ENCODE results near the gene MYRIP. TPM values are rescaled to one million over a fixed set of nuclear protein-coding genes. Genes with fewer than 3 reads are reported as not detected.

Gene MYRIP
- polyA plus RNA-seq, 1 experiment: not detected

GRCh38 chr3:39910826-39911464 is 101.5 kb downstream of the MYRIP start:
- H3K27ac ChIP-seq (ENCODE audit: low read depth, low read length): no peak overlapping the region
- POLR2A ChIA-PET: no interaction called here
- no peak for DNase-seq (ENCODE audit: low read depth, low spot score)
- H3K27me3 ChIP-seq (ENCODE audit: control insufficient read depth, insufficient read depth, low read length): no peaks in the 10 kb centered on the region
- H3K4me3 ChIP-seq (ENCODE audit: low read depth, low read length): no peak overlapping the region
- peaks cover 9% of the 10 kb centered on the region; the same call in 1 of the 2 replicates for H3K9me3 ChIP-seq (ENCODE audit: control insufficient read depth, insufficient read depth, low read length)
- no peak for TF ChIP-seq CTCF (IDR thresholded peaks at IDR 0.05; ENCODE audit: low read depth, low read length)
- CTCF ChIA-PET: interaction anchor here (0.6 kb wide), 1 partner anchor 267 kb away, joined by 4 read pairs; no protein-coding TSS in a partner anchor

- Histone ChIP-seq H3K27ac (ENCODE audit: low read depth, low read length) (no peak overlapping the region), H3K4me3 (ENCODE audit: low read depth, low read length) (no peak overlapping the region), H3K27me3 (ENCODE audit: control insufficient read depth, insufficient read depth, low read length) (no peaks in the 10 kb centered on the region), H3K9me3 (ENCODE audit: control insufficient read depth, insufficient read depth, low read length) (peaks cover 8% of the 10 kb centered on the region; the same call in 1 of the 2 replicates)
- ChIA-PET POLR2A (no interaction called here), CTCF (no interaction called here)
- no peak for TF ChIP-seq CTCF (IDR thresholded peaks at IDR 0.05; ENCODE audit: low read depth, low read length)
- DNase-seq (ENCODE audit: low read depth, low spot score): no peak
Observed at GRCh38 chr3:39911465-39912309, 102.3 kb downstream of the MYRIP start.

- no peak for DNase-seq (ENCODE audit: low read depth, low spot score)
- POLR2A ChIA-PET: no interaction called here
Observed at GRCh38 chr3:39915027-39915426, 105.6 kb downstream of the MYRIP start.

GRCh38 chr3:39917065-39917773 is 107.8 kb downstream of the MYRIP start:
- ChIA-PET POLR2A (no interaction called here), CTCF (no interaction called here)
- Histone ChIP-seq H3K4me3 (ENCODE audit: low read depth, low read length) (no peak overlapping the region), H3K9me3 (ENCODE audit: control insufficient read depth, insufficient read depth, low read length) (peaks cover under 1% of the 10 kb centered on the region; the same call in 1 of the 2 replicates), H3K27me3 (ENCODE audit: control insufficient read depth, insufficient read depth, low read length) (no peaks in the 10 kb centered on the region), H3K27ac (ENCODE audit: low read depth, low read length) (no peak overlapping the region)
- TF ChIP-seq CTCF (IDR thresholded peaks at IDR 0.05; ENCODE audit: low read depth, low read length): no peak
- DNase-seq (ENCODE audit: low read depth, low spot score): no peak

More at GRCh38 chr3:39915027-39915426, 105.6 kb downstream of the MYRIP start:
- H3K27me3 ChIP-seq (ENCODE audit: control insufficient read depth, insufficient read depth, low read length): no peaks in the 10 kb centered on the region
- CTCF ChIA-PET: interaction anchor here (0.7 kb wide), 1 partner anchor 246 kb away, joined by 3 read pairs; no protein-coding TSS in a partner anchor
- no peaks in the 10 kb centered on the region; the same call in 1 of the 2 replicates for H3K9me3 ChIP-seq (ENCODE audit: control insufficient read depth, insufficient read depth, low read length)
- TF ChIP-seq CTCF (IDR thresholded peaks at IDR 0.05; ENCODE audit: low read depth, low read length): no peak
- no peak overlapping the region for H3K4me3 ChIP-seq (ENCODE audit: low read depth, low read length)
- H3K27ac ChIP-seq (ENCODE audit: low read depth, low read length): no peak overlapping the region
